ENCODE data around the gene UBLCP1.

- TF ChIP-seq CTCF (IDR thresholded peaks at IDR 0.05) (no peak), POLR2A (IDR thresholded peaks at IDR 0.05) (no peak)
These were observed 61.1 kb downstream of the UBLCP1 start for GRCh38 chr5:159324102-159324755.
